ENCODE data around the gene BABAM2. TPM values are rescaled to one million over a fixed set of nuclear protein-coding genes. Genes with fewer than 3 reads are reported as not detected.

The BABAM2 gene
- total RNA-seq, 2 experiments from 2014 or later: 19.7 to 33.2 TPM

DNA sequence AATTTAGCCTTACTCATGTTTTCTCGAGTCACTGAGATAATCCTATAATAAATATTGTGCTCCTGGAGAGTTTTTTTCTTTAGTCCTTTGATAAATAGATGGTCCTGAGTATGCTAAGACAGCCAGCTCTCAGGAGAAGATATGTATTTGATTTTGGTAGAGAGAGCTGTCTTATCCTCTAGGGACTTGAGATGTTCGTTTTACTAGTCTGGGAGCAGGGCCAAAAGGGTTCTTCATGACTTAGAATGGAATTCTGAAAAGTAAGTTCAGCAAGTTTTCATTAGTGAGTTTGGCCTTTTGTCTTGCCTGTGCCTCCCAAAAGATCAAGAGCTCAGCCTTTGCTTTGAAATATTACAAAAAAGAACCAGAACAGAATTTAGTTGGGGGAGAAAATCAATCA, 246.7 kb downstream of the BABAM2 start:
- no peaks in the 10 kb centered on the region for H3K9me3 ChIP-seq (ENCODE audit: low read length)
- H4K20me1 ChIP-seq (ENCODE audit: insufficient read depth, low read length): no peaks in the 10 kb centered on the region
- BruUV-seq (replicated peaks): no TSS peak
- no peak for DNase-seq (ENCODE audit: low spot score)
- POLR2A ChIA-PET: interaction anchor here (1.0 kb wide), 1 partner anchor 17 kb away, joined by 3 read pairs; no protein-coding TSS in a partner anchor
- no peaks in the 10 kb centered on the region for H3K79me2 ChIP-seq (ENCODE audit: insufficient read depth, low read depth, low read length)
- no peak overlapping the region for H3K4me3 ChIP-seq (ENCODE audit: low read depth, low read length, poor library complexity, severe bottlenecking)
- no peaks in the 10 kb centered on the region for H3K4me1 ChIP-seq (ENCODE audit: insufficient read depth, low read length, poor library complexity, severe bottlenecking)
- no peak overlapping the region for H3K4me2 ChIP-seq (ENCODE audit: low read length)
- no peak overlapping the region for H2AFZ ChIP-seq (ENCODE audit: low read length)
- H3K36me3 ChIP-seq (ENCODE audit: insufficient read depth, low read length): no peaks in the 10 kb centered on the region
- no peaks in the 10 kb centered on the region for H3K9me2 ChIP-seq (ENCODE audit: insufficient read depth, low read length)
- CTCF ChIA-PET (ENCODE audit: unreplicated experiment): no interaction called here
- TF ChIP-seq EZH2phosphoT487 (IDR thresholded peaks at IDR 0.05; ENCODE audit: borderline replicate concordance, low read depth, low read length) (no peak), CTCF (conservative IDR thresholded peaks at IDR 0.05; ENCODE audit: low read length) (no peak)
- intact Hi-C loops (cut with micrococcal nuclease; ENCODE audit: unreplicated experiment): no loop called here
- no peak overlapping the region for H3K27ac ChIP-seq (ENCODE audit: low read depth, low read length, poor library complexity, severe bottlenecking)

DNA sequence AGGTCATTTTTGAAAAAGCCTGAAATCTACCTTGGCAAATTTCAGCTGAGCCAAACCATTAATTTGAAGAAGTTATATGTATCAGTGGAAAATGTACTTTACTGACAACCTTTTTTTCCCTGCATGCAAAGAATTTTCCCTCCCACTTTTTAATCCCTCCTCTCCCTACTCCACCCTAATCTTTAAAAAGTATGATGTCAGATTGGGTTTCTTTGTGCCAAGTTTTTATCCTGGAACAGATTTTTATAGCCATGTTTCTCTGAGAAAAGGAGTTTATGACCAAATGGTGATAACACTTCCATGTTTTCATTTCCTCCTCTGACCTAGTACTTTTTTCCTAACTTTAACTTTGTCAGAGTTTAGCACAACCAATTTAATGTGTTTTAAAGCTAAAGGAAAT, 251.9 kb downstream of the BABAM2 start:
- H3K79me2 ChIP-seq (ENCODE audit: insufficient read depth, low read depth, low read length): no peaks in the 10 kb centered on the region
- ChIA-PET POLR2A (no interaction called here), CTCF (ENCODE audit: unreplicated experiment) (no interaction called here)
- no peak overlapping the region for H2AFZ ChIP-seq (ENCODE audit: low read length)
- H3K9me2 ChIP-seq (ENCODE audit: insufficient read depth, low read length): no peaks in the 10 kb centered on the region
- TF ChIP-seq EZH2phosphoT487 (IDR thresholded peaks at IDR 0.05; ENCODE audit: borderline replicate concordance, low read depth, low read length): no peak
- no peak for TF ChIP-seq CTCF (conservative IDR thresholded peaks at IDR 0.05; ENCODE audit: low read length)
- no peaks in the 10 kb centered on the region for H3K9me3 ChIP-seq (ENCODE audit: low read length)
- H4K20me1 ChIP-seq (ENCODE audit: insufficient read depth, low read length): no peaks in the 10 kb centered on the region
- no peaks in the 10 kb centered on the region for H3K4me1 ChIP-seq (ENCODE audit: insufficient read depth, low read length, poor library complexity, severe bottlenecking)
- H3K36me3 ChIP-seq (ENCODE audit: insufficient read depth, low read length): no peaks in the 10 kb centered on the region
- H3K4me3 ChIP-seq (ENCODE audit: low read depth, low read length, poor library complexity, severe bottlenecking): no peak overlapping the region
- H3K4me2 ChIP-seq (ENCODE audit: low read length): no peak overlapping the region
- BruUV-seq (replicated peaks): no TSS peak
- intact Hi-C loops (cut with micrococcal nuclease; ENCODE audit: unreplicated experiment): no loop called here
- no peak overlapping the region for H3K27ac ChIP-seq (ENCODE audit: low read depth, low read length, poor library complexity, severe bottlenecking)
- no peak for DNase-seq (ENCODE audit: low spot score)

- no peaks in the 10 kb centered on the region for H3K9me2 ChIP-seq (ENCODE audit: insufficient read depth, low read length)
- CTCF ChIA-PET (ENCODE audit: unreplicated experiment): no interaction called here
- DNase-seq (ENCODE audit: low spot score): no peak
- no peaks in the 10 kb centered on the region for H3K79me2 ChIP-seq (ENCODE audit: insufficient read depth, low read depth, low read length)
- no peak overlapping the region for H2AFZ ChIP-seq (ENCODE audit: low read length)
- no peak for TF ChIP-seq CTCF (conservative IDR thresholded peaks at IDR 0.05; ENCODE audit: low read length)
- no peak for TF ChIP-seq EZH2phosphoT487 (IDR thresholded peaks at IDR 0.05; ENCODE audit: borderline replicate concordance, low read depth, low read length)
- intact Hi-C loops (cut with micrococcal nuclease; ENCODE audit: unreplicated experiment): no loop called here
- POLR2A ChIA-PET: no interaction called here
- BruUV-seq (replicated peaks): no TSS peak
- no peak overlapping the region for H3K4me2 ChIP-seq (ENCODE audit: low read length)
- no peaks in the 10 kb centered on the region for H3K36me3 ChIP-seq (ENCODE audit: insufficient read depth, low read length)
- H3K4me3 ChIP-seq (ENCODE audit: low read depth, low read length, poor library complexity, severe bottlenecking): no peak overlapping the region
- no peaks in the 10 kb centered on the region for H3K9me3 ChIP-seq (ENCODE audit: low read length)
- no peaks in the 10 kb centered on the region for H3K4me1 ChIP-seq (ENCODE audit: insufficient read depth, low read length, poor library complexity, severe bottlenecking)
- no peaks in the 10 kb centered on the region for H4K20me1 ChIP-seq (ENCODE audit: insufficient read depth, low read length)
- H3K27ac ChIP-seq (ENCODE audit: low read depth, low read length, poor library complexity, severe bottlenecking): no peak overlapping the region
Observed at GRCh38 chr2:28148000-28148399, 257.5 kb downstream of the BABAM2 start.
